SK-N-SH (cell line): ENCODE results near the gene TPRG1L. TPM values are rescaled to one million over a fixed set of nuclear protein-coding genes. Genes with fewer than 3 reads are reported as not detected.

Experiments used
- CTCF ChIA-PET: fragments of 300-600, 350-600 bp; formaldehyde crosslinking; extraction: SDS; loops from one replicate; lab custom pipeline; 2021; lab: Yijun Ruan, JAX
- POLR2A ChIA-PET: fragments of 350-600 bp; sonication (Branson Sonifier 250); formaldehyde crosslinking; extraction: SDS; loops from one replicate; lab custom pipeline; 2020; ENCODE audit warnings: antibody characterized with exemption, inconsistent platforms; lab: Yijun Ruan, JAX
- DNase-seq: peaks from one replicate; pipeline ENCODE4 v3.0.0; 2012
- H2AFZ ChIP-seq: fragments of 200-600 bp; sonication (generic); 2 replicates; pipeline ENCODE4 v1.8.1; 2016; ENCODE audit warnings: antibody characterized with exemption, mild to moderate bottlenecking, low read depth
- H3F3A ChIP-seq: fragments of 200-600 bp; sonication (generic); replicated peaks from 2 replicates; pipeline ENCODE3; 2016; ENCODE audit warnings: antibody characterized with exemption, mild to moderate bottlenecking; ENCODE audit not compliant: insufficient read depth
- H3K27ac ChIP-seq, 2 experiments: fragments of 200-500 bp in 1 of 2; fragments of 200-600 bp in 1 of 2; sonication (Bioruptor generic) in 1 of 2; sonication (generic), shearing (Covaris generic) in 1 of 2; 2 replicates each; pipeline versions ENCODE4 v1.5.1 to v1.6.1; 2014 to 2016; ENCODE audit warnings: low read depth in 2 of 2, inconsistent platforms in 1 of 2, low read length in 1 of 2, mild to moderate bottlenecking in 1 of 2, mixed read lengths in 1 of 2
- H3K27me3 ChIP-seq: fragments of 200-600 bp; sonication (generic), shearing (Covaris generic); 2 replicates; pipeline ENCODE4 v1.6.1; 2016; ENCODE audit warnings: mixed run types; ENCODE audit not compliant: insufficient read depth
- H3K36me3 ChIP-seq, 2 experiments: fragments of 200-500 bp in 1 of 2; fragments of 200-600 bp in 1 of 2; sonication (Bioruptor generic) in 1 of 2; sonication (generic) in 1 of 2; replicated peaks in 1 of 2; 2 replicates each; pipeline versions ENCODE3 to v1.5.1; 2014 to 2016; ENCODE audit warnings: low read length in 1 of 2, mild to moderate bottlenecking in 1 of 2; ENCODE audit not compliant: insufficient read depth in 2 of 2, control insufficient read depth in 1 of 2
- H3K4me1 ChIP-seq, 2 experiments: fragments of 200-500 bp in 1 of 2; fragments of 200-600 bp in 1 of 2; sonication (Bioruptor generic) in 1 of 2; sonication (generic), shearing (Covaris generic) in 1 of 2; 2 replicates each; pipeline versions ENCODE4 v1.5.1 to v1.6.1; 2014 to 2016; ENCODE audit warnings: low read depth in 1 of 2, low read length in 1 of 2, mixed run types in 1 of 2; ENCODE audit not compliant: insufficient read depth in 2 of 2, control insufficient read depth in 1 of 2
- H3K4me2 ChIP-seq: fragments of 200-600 bp; sonication (generic), shearing (Covaris generic); 2 replicates; pipeline ENCODE4 v1.6.1; 2017; ENCODE audit warnings: mixed run types
- H3K4me3 ChIP-seq, 2 experiments: fragments of 200-500 bp in 1 of 2; fragments of 200-600 bp in 1 of 2; sonication (Bioruptor generic) in 1 of 2; sonication (generic), shearing (Covaris generic) in 1 of 2; 2 replicates each; pipeline versions ENCODE4 v1.5.1 to v1.8.1; 2014 to 2016; ENCODE audit warnings: low read depth in 2 of 2, inconsistent platforms in 1 of 2, low read length in 1 of 2, mild to moderate bottlenecking in 1 of 2, mixed read lengths in 1 of 2, moderate library complexity in 1 of 2
- H3K79me2 ChIP-seq: fragments of 200-600 bp; sonication (generic); 2 replicates; pipeline ENCODE4 v1.8.1; 2017; ENCODE audit warnings: mild to moderate bottlenecking; ENCODE audit not compliant: insufficient read depth
- H3K9ac ChIP-seq: fragments of 200-600 bp; sonication (generic); 2 replicates; pipeline ENCODE4 v1.6.1; 2017; ENCODE audit warnings: mixed run types
- H3K9me2 ChIP-seq: fragments of 200-600 bp; sonication (generic); 2 replicates; pipeline ENCODE4 v1.6.1; 2017; ENCODE audit warnings: mixed run types
- H3K9me3 ChIP-seq: fragments of 200-600 bp; sonication (generic); 2 replicates; pipeline ENCODE4 v1.6.1; 2017; ENCODE audit warnings: mixed run types, mild to moderate bottlenecking, moderate library complexity
- H4K20me1 ChIP-seq: fragments of 200-600 bp; sonication (generic); 2 replicates; pipeline ENCODE4 v1.6.1; 2017; ENCODE audit warnings: mild to moderate bottlenecking, mixed run types; ENCODE audit not compliant: insufficient read depth
- ELF1 ChIP-seq: IDR thresholded peaks from 2 replicates; pipeline ENCODE4 v1.4.0; 2012
- FOXJ3 ChIP-seq: sonication (generic); formaldehyde crosslinking; IDR thresholded peaks from 2 replicates; pipeline ENCODE4 v1.5.1; 2020; ENCODE audit warnings: mild to moderate bottlenecking, missing genetic modification reagents
- FOXM1 ChIP-seq: IDR thresholded peaks from 2 replicates; pipeline ENCODE4 v1.4.0; 2012; ENCODE audit warnings: low read depth, mild to moderate bottlenecking
- GABPA ChIP-seq: IDR thresholded peaks from 2 replicates; pipeline ENCODE4 v1.4.0; 2012; ENCODE audit warnings: low read depth, mild to moderate bottlenecking
- GATA2 ChIP-seq: sonication (generic); formaldehyde crosslinking; IDR thresholded peaks from 2 replicates; pipeline ENCODE4 v1.5.0; 2020; ENCODE audit warnings: mild to moderate bottlenecking, missing genetic modification reagents
- IRF3 ChIP-seq: fragments of 150-350 bp; IDR thresholded peaks from 2 replicates; pipeline ENCODE4 v1.6.1; 2016; ENCODE audit warnings: mild to moderate bottlenecking, low read depth, low read length
- MXI1 ChIP-seq: IDR thresholded peaks from 2 replicates; pipeline ENCODE4 v1.6.1; 2012; ENCODE audit warnings: mild to moderate bottlenecking, low read depth, low read length, improper control_type of control experiment
- NRF1 ChIP-seq: IDR thresholded peaks from 2 replicates; pipeline ENCODE4 v1.6.1; 2012; ENCODE audit warnings: low read depth, mild to moderate bottlenecking, low read length
- RAD21 ChIP-seq: IDR thresholded peaks from 2 replicates; pipeline ENCODE4 v1.6.1; 2012; ENCODE audit warnings: mild to moderate bottlenecking, low read length
- RFX5 ChIP-seq: IDR thresholded peaks from 2 replicates; pipeline ENCODE4 v1.6.1; 2012; ENCODE audit warnings: mild to moderate bottlenecking, improper control_type of control experiment, low read length
- RXRA ChIP-seq: IDR thresholded peaks from 2 replicates; pipeline ENCODE4 v1.4.0; 2012; ENCODE audit warnings: low read depth, mild to moderate bottlenecking, borderline replicate concordance
- SIN3A ChIP-seq: IDR thresholded peaks from 2 replicates; pipeline ENCODE4 v1.6.1; 2012; ENCODE audit warnings: low read depth, mild to moderate bottlenecking, low read length, moderate library complexity, borderline replicate concordance
- YY1 ChIP-seq: IDR thresholded peaks from 2 replicates; pipeline ENCODE4 v1.4.0; 2012; ENCODE audit warnings: low read depth, mild to moderate bottlenecking
- WGBS: methylation state at CpG from one replicate; pipeline ENCODE4 v1.1.6; 2017; ENCODE audit warnings: low lambda C conversion rate; 5-methylcytosine and 5-hydroxymethylcytosine counted together
- polyA plus RNA-seq, 3 experiments: library from polyadenylated mRNA; depleted of rRNA; stranded (reverse); fragments of >200 nt; gene quantifications; 2 replicates each; pipeline ENCODE4 v1.2.3, GENCODE V29; 2012
- TF ChIP-seq, protein P1 (sequence below): fragments of 200-600 bp; sonication (generic); IDR thresholded peaks from 2 replicates; pipeline ENCODE4 v1.6.1; 2017; ENCODE audit warnings: antibody characterized with exemption, mild to moderate bottlenecking, moderate library complexity
- TF ChIP-seq, protein P2 (sequence below): fragments of 150-350 bp; IDR thresholded peaks from 2 replicates; pipeline ENCODE4 v1.6.1; 2017; ENCODE audit warnings: antibody characterized with exemption, low read length, low read depth, borderline replicate concordance

TPRG1L gene
- polyA plus RNA-seq, 1 of the 3 experiments (the other 2 are of a cell fraction): 25.9 TPM

- ChIA-PET CTCF (interaction anchor here (0.7 to 2.6 kb wide), 3 partner anchors 25 to 103 kb away, joined by 3 to 11 read pairs (median 5); no protein-coding TSS in a partner anchor), POLR2A (no interaction called here)
- H3K79me2 ChIP-seq: no peaks in the 10 kb centered on the region
- no peak overlapping the region for H3K4me3 ChIP-seq
- H3K9me2 ChIP-seq: no peaks in the 10 kb centered on the region
- no peak overlapping the region for H3K27ac ChIP-seq
- no peak for DNase-seq
- no peak for TF ChIP-seq GABPA
- no peak for TF ChIP-seq GATA2 (CRISPR knock-in tag)
- no peak for TF ChIP-seq RAD21
- TF ChIP-seq FOXJ3: no peak
- TF ChIP-seq FOXM1: no peak
- TF ChIP-seq ELF1: no peak
- no peak for TF ChIP-seq SIN3A
- no peak for TF ChIP-seq IRF3
- TF ChIP-seq, protein P1, sequence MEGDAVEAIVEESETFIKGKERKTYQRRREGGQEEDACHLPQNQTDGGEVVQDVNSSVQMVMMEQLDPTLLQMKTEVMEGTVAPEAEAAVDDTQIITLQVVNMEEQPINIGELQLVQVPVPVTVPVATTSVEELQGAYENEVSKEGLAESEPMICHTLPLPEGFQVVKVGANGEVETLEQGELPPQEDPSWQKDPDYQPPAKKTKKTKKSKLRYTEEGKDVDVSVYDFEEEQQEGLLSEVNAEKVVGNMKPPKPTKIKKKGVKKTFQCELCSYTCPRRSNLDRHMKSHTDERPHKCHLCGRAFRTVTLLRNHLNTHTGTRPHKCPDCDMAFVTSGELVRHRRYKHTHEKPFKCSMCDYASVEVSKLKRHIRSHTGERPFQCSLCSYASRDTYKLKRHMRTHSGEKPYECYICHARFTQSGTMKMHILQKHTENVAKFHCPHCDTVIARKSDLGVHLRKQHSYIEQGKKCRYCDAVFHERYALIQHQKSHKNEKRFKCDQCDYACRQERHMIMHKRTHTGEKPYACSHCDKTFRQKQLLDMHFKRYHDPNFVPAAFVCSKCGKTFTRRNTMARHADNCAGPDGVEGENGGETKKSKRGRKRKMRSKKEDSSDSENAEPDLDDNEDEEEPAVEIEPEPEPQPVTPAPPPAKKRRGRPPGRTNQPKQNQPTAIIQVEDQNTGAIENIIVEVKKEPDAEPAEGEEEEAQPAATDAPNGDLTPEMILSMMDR: no peak
- no peak for TF ChIP-seq NRF1
- no peak for TF ChIP-seq YY1
- no peak for TF ChIP-seq RFX5
- TF ChIP-seq, protein P2, sequence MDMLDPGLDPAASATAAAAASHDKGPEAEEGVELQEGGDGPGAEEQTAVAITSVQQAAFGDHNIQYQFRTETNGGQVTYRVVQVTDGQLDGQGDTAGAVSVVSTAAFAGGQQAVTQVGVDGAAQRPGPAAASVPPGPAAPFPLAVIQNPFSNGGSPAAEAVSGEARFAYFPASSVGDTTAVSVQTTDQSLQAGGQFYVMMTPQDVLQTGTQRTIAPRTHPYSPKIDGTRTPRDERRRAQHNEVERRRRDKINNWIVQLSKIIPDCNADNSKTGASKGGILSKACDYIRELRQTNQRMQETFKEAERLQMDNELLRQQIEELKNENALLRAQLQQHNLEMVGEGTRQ: no peak
- TF ChIP-seq MXI1: no peak
- H3K9ac ChIP-seq: no peak overlapping the region
- H3K4me2 ChIP-seq: no peak overlapping the region
- no peaks in the 10 kb centered on the region for H3K9me3 ChIP-seq
- H3K36me3 ChIP-seq: no peaks in the 10 kb centered on the region
- H3K4me1 ChIP-seq: peaks cover 0 to 16% of the 10 kb centered on the region in 2 experiments; a peak in 1 of 4 replicates
- no peaks in the 10 kb centered on the region for H4K20me1 ChIP-seq
- H3F3A ChIP-seq: no peaks in the 10 kb centered on the region
- H3K27me3 ChIP-seq: no peaks in the 10 kb centered on the region
- 78% methylated on average over 8 of the region's 10 CpGs for WGBS
- no peak overlapping the region for H2AFZ ChIP-seq
Observed at GRCh38 chr1:3593745-3594144, 31.1 kb upstream of the TPRG1L start.

DNA sequence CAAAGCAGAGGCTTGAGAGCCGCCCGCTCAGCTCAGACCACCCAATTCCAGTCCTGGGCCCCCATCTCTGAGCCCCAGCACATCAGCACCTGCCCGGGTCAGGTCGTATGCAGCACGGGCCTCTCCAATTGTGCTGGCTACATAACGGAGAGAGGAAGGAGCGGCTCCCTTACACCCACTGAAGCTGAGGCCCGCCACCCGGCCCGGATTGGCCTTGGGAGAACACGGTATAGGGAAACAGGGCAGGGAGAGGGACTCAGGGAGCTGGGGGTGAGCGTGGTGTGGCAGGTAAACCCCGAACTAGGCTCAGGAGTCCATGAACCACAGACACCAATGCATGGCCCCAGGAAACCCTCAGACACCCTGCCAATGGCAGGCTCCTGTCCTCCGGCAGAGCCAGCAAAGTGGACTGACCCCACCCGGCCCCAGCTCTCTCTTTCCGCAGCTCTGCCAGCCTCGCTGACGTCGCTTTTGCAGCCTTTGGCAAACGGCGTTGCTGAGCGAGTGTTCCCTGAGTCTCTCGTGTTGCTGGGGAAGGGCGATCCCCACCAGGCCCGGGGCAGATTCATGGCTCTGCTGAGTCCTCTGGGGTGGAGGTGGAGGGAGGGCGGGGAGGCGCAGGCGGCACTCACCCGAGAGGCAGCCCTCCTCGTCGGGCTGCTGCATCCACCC lies 30.0 kb upstream of the TPRG1L start:
- no peak overlapping the region for H2AFZ ChIP-seq
- H3K79me2 ChIP-seq: no peaks in the 10 kb centered on the region
- no peaks in the 10 kb centered on the region for H3K36me3 ChIP-seq
- no peaks in the 10 kb centered on the region for H3K9me3 ChIP-seq
- peaks cover 0 to 26% of the 10 kb centered on the region in 2 experiments; a peak in 1 of 4 replicates for H3K4me1 ChIP-seq
- no peaks in the 10 kb centered on the region for H3F3A ChIP-seq
- no peaks in the 10 kb centered on the region for H3K27me3 ChIP-seq
- ChIA-PET CTCF (interaction anchor here (0.6 to 2.6 kb wide), 2 partner anchors 30 to 104 kb away, joined by 3 to 11 read pairs; no protein-coding TSS in a partner anchor), POLR2A (no interaction called here)
- H4K20me1 ChIP-seq: no peaks in the 10 kb centered on the region
- no peak overlapping the region for H3K4me2 ChIP-seq
- no peaks in the 10 kb centered on the region for H3K9me2 ChIP-seq
- TF ChIP-seq FOXJ3 (no peak), RXRA (no peak)
- TF ChIP-seq, protein P1: no peak
- H3K4me3 ChIP-seq: no peak overlapping the region
- WGBS: 76% methylated on average over 16 of the region's 31 CpGs
- no peak for DNase-seq
- H3K9ac ChIP-seq: no peak overlapping the region
- no peak overlapping the region for H3K27ac ChIP-seq
